Mucosa of descending colon (tissue), 3 donors: Measurements from ENCODE around the gene FSTL4. TPM values are rescaled to one million over a fixed set of nuclear protein-coding genes. Genes with fewer than 3 reads are reported as not detected.

Experiments used
- ATAC-seq: fragments of 200-7000 bp; cut with Tn5 transposase; one replicate; pipeline ENCODE4 v1.9.1; 2020; ENCODE audit warnings: mild to moderate bottlenecking, moderate library complexity
- DNase-seq, 3 donors: peaks; one replicate each; pipeline ENCODE4 v3.0.0-alpha.2; 2020
- H3K36me3 ChIP-seq: fragments of 200-600 bp; one replicate; pipeline ENCODE4 v1.8.0; 2021; ENCODE audit warnings: low read depth, mild to moderate bottlenecking
- H3K4me1 ChIP-seq: fragments of 200-600 bp; one replicate; pipeline ENCODE4 v1.8.0; 2021; ENCODE audit warnings: low read depth, mild to moderate bottlenecking
- H3K4me3 ChIP-seq: fragments of 200-600 bp; one replicate; pipeline ENCODE4 v1.8.0; 2021; ENCODE audit warnings: mild to moderate bottlenecking
- H3K9me3 ChIP-seq: fragments of 200-600 bp; one replicate; pipeline ENCODE4 v1.8.0; 2021; ENCODE audit warnings: mild to moderate bottlenecking
- intact Hi-C, 2 donors: fragments of 100-400 bp; cut with DNase I in 1 of 2; cut with micrococcal nuclease in 1 of 2; formaldehyde crosslinking; loops; one replicate each; pipeline versions ENCODE4 v1.11.0 to v1.11.1; 2022; cut with DNase I, micrococcal nuclease
- total RNA-seq, 3 donors: library from RNA; stranded (reverse); fragmentation: NEBNext Ultra II Directional in 2 of 3; extraction: Animal tissue kit (Norgen Biotek cat#: 25700) in 2 of 3; gene quantifications; one replicate each; pipeline versions ENCODE4 v1.2.1 to v1.2.4, GENCODE V29; 2021 to 2023
- TF ChIP-seq, protein P1 (sequence below): fragments of 200-600 bp; IDR thresholded peaks from one replicate; pipeline ENCODE4 v1.8.0; 2022; ENCODE audit warnings: antibody characterized with exemption, mild to moderate bottlenecking
- donor health status: DM: no; HTN: no; CAD: no; lungs with moderate emphysema.
- donor health status: DM: no; HTN: no; CAD: no.
- donor health status: DM: no; HTN: yes; CAD: no.

Gene FSTL4
- total RNA-seq, 3 donors from 2014 or later: 0.29 to 0.77 (median 0.57) TPM

- intact Hi-C loops: no loop called here
- TF ChIP-seq, protein P1, sequence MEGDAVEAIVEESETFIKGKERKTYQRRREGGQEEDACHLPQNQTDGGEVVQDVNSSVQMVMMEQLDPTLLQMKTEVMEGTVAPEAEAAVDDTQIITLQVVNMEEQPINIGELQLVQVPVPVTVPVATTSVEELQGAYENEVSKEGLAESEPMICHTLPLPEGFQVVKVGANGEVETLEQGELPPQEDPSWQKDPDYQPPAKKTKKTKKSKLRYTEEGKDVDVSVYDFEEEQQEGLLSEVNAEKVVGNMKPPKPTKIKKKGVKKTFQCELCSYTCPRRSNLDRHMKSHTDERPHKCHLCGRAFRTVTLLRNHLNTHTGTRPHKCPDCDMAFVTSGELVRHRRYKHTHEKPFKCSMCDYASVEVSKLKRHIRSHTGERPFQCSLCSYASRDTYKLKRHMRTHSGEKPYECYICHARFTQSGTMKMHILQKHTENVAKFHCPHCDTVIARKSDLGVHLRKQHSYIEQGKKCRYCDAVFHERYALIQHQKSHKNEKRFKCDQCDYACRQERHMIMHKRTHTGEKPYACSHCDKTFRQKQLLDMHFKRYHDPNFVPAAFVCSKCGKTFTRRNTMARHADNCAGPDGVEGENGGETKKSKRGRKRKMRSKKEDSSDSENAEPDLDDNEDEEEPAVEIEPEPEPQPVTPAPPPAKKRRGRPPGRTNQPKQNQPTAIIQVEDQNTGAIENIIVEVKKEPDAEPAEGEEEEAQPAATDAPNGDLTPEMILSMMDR: no peak
- Histone ChIP-seq H3K36me3 (no peaks in the 10 kb centered on the region), H3K9me3 (no peaks in the 10 kb centered on the region), H3K4me1 (peaks cover 4% of the 10 kb centered on the region), H3K4me3 (no peak overlapping the region)
- DNase-seq (no peak), ATAC-seq (no peak)
Measured at GRCh38 chr5:133478199-133478985, 133.9 kb downstream of the FSTL4 start.

GRCh38 chr5:133475986-133476385 is 136.4 kb downstream of the FSTL4 start:
- Histone ChIP-seq H3K4me1 (no peaks in the 10 kb centered on the region), H3K36me3 (no peaks in the 10 kb centered on the region), H3K9me3 (no peaks in the 10 kb centered on the region), H3K4me3 (no peak overlapping the region)
- ATAC-seq (no peak), DNase-seq (no peak)
- intact Hi-C loops: no loop called here
- TF ChIP-seq, protein P1: no peak

- TF ChIP-seq, protein P1: no peak
- intact Hi-C loops: no loop called here
- no peaks in the 10 kb centered on the region for H3K9me3 ChIP-seq
- no peaks in the 10 kb centered on the region for H3K4me1 ChIP-seq
- DNase-seq (no peak), ATAC-seq (no peak)
- H3K4me3 ChIP-seq: no peak overlapping the region
- H3K36me3 ChIP-seq: no peaks in the 10 kb centered on the region
Measured at GRCh38 chr5:133474851-133475590, 137.3 kb downstream of the FSTL4 start.

DNA sequence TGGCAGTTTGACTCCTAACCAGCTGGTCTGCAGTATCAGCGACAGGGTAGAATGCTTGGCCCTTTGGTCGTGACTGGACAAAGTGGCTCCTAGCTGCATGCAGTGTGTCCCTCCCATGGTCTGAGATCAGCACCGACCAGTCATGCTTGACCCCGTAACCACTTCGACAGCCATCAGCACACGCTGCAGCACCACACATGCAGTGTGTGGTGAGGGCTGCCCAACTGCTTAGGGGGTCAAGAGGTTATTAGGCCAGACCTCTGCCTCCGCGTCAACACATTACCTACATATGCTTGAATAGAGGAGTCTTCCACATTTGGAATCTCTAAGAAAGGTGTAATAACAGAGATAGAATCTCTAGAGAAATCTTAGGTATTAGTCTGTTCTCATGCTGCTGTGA is 139.1 kb downstream of the FSTL4 start:
- ATAC-seq: no peak
- H3K4me1 ChIP-seq: no peaks in the 10 kb centered on the region
- H3K36me3 ChIP-seq: no peaks in the 10 kb centered on the region
- no peak for DNase-seq
- no peak overlapping the region for H3K4me3 ChIP-seq
- intact Hi-C loops: no loop called here
- TF ChIP-seq, protein P1: no peak
- H3K9me3 ChIP-seq: no peaks in the 10 kb centered on the region

DNA sequence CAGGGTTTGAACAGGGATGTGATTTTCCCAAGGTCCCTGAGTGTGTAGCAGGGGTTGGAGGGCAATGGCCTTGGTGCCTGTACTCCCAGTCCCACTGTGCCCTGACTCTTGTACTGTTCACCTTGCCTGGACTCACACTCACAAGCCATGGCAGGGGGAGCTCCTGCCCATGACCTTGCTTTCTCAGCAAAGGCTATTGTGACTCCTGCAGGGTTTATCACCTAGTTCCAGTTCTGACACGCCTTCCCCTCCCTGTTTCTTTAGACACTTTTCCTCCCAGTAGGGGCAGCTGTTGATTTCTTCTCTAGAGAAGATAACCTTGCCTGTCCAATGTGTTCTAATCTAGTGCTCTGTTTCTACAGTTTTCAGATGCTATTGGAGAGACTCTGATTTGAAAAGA is 139.5 kb downstream of the FSTL4 start:
- DNase-seq (no peak), ATAC-seq (no peak)
- TF ChIP-seq, protein P1: no peak
- H3K9me3 ChIP-seq: no peaks in the 10 kb centered on the region
- H3K36me3 ChIP-seq: no peaks in the 10 kb centered on the region
- H3K4me3 ChIP-seq: no peak overlapping the region
- no peaks in the 10 kb centered on the region for H3K4me1 ChIP-seq
- intact Hi-C loops: no loop called here
